HCEC 1CT (cell line): ENCODE data around the gene DROSHA.

Source experiments
- DNase-seq: peaks from one replicate; pipeline ENCODE4 v3.0.0-alpha.2; 2017

DROSHA gene

GRCh38 chr5:31469466-31469865, 62.4 kb downstream of the DROSHA start:
- DNase-seq = no peak

GRCh38 chr5:31465291-31465690, 66.6 kb downstream of the DROSHA start:
- no peak for DNase-seq

GRCh38 chr5:31464081-31464480, 67.8 kb downstream of the DROSHA start:
- no peak for DNase-seq

GRCh38 chr5:31463351-31463750, 68.5 kb downstream of the DROSHA start:
- DNase-seq = no peak

- DNase-seq = peak; percentile 25
Measured at GRCh38 chr5:31459594-31459993, 72.3 kb downstream of the DROSHA start.

- DNase-seq = no peak
Measured at GRCh38 chr5:31455172-31455571, 76.7 kb downstream of the DROSHA start.

GRCh38 chr5:31453522-31453921, 78.4 kb downstream of the DROSHA start:
- no peak for DNase-seq

- peak; percentile 30 for DNase-seq
Measured at GRCh38 chr5:31452314-31452713, 79.6 kb downstream of the DROSHA start.

- DNase-seq = no peak
Measured at GRCh38 chr5:31449962-31450361, 81.9 kb downstream of the DROSHA start.

GRCh38 chr5:31449174-31449573, 82.7 kb downstream of the DROSHA start:
- peak; percentile 35 for DNase-seq

GRCh38 chr5:31445041-31445600, 86.8 kb downstream of the DROSHA start:
- no peak for DNase-seq

- DNase-seq = no peak
Measured at GRCh38 chr5:31443572-31443971, 88.3 kb downstream of the DROSHA start.

- peak; percentile 41 for DNase-seq
Measured at GRCh38 chr5:31442058-31442745, 89.7 kb downstream of the DROSHA start.

- no peak for DNase-seq
Measured at GRCh38 chr5:31436851-31437250, 95.0 kb downstream of the DROSHA start.

GRCh38 chr5:31435730-31436129, 96.2 kb downstream of the DROSHA start:
- DNase-seq = no peak

- DNase-seq = no peak
Measured at GRCh38 chr5:31434898-31435297, 97.0 kb downstream of the DROSHA start.

- no peak for DNase-seq
Measured at GRCh38 chr5:31433229-31433628, 98.7 kb downstream of the DROSHA start.

- DNase-seq = no peak
Measured at GRCh38 chr5:31427724-31428309, 104.1 kb downstream of the DROSHA start.

- DNase-seq = no peak
Measured at GRCh38 chr5:31427013-31427723, 104.7 kb downstream of the DROSHA start.

- DNase-seq = no peak
Measured at GRCh38 chr5:31421806-31422586, 109.9 kb downstream of the DROSHA start.

GRCh38 chr5:31417512-31417911, 114.4 kb downstream of the DROSHA start:
- DNase-seq = no peak

GRCh38 chr5:31416547-31416946, 115.3 kb downstream of the DROSHA start:
- DNase-seq = no peak

- DNase-seq = no peak
Measured at GRCh38 chr5:31415960-31416359, 115.9 kb downstream of the DROSHA start.
